Testis (tissue), 2 donors: ENCODE data around the gene HCRTR2.

ENCODE experiments used
- POLR2A ChIP-seq: fragments of 450-650 bp; IDR thresholded peaks from one replicate; pipeline ENCODE4 v1.6.1; 2017; ENCODE audit warnings: antibody characterized with exemption, mild to moderate bottlenecking, moderate library complexity
- TF ChIP-seq, protein P1 (sequence below), 3 experiments: fragments of 450-650 bp in 2 of 3; fragments of 200-600 bp in 1 of 3; sonication (generic) in 1 of 3; IDR thresholded peaks; one replicate each; pipeline ENCODE4 v1.5.1; 2016 to 2019; ENCODE audit warnings: antibody characterized with exemption in 3 of 3, mild to moderate bottlenecking in 2 of 3, moderate library complexity in 1 of 3

DNA sequence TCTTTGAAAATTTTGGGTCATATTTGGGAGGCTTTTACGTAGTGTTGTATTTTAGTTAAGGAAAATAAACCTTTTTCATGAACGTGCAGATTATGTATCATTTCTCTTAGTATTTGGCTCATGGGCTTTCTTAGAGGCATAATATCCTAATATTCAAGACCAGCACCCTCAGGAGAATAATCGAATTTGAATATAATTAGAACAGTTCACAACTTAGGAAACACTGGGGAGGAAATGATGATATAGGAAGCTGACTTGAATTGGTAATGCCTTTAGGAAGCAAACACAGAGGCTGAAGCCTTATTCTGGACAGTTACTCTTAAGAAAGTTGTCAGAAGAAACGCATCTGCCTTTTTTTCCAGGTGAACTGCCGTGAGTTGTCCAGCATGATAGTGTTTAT is 152.9 kb downstream of the HCRTR2 start, which contains the start of gene GFRAL:
- TF ChIP-seq, protein P1, sequence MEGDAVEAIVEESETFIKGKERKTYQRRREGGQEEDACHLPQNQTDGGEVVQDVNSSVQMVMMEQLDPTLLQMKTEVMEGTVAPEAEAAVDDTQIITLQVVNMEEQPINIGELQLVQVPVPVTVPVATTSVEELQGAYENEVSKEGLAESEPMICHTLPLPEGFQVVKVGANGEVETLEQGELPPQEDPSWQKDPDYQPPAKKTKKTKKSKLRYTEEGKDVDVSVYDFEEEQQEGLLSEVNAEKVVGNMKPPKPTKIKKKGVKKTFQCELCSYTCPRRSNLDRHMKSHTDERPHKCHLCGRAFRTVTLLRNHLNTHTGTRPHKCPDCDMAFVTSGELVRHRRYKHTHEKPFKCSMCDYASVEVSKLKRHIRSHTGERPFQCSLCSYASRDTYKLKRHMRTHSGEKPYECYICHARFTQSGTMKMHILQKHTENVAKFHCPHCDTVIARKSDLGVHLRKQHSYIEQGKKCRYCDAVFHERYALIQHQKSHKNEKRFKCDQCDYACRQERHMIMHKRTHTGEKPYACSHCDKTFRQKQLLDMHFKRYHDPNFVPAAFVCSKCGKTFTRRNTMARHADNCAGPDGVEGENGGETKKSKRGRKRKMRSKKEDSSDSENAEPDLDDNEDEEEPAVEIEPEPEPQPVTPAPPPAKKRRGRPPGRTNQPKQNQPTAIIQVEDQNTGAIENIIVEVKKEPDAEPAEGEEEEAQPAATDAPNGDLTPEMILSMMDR (IDR thresholded peaks at IDR 0.05), result no peak
- TF ChIP-seq POLR2A, result no peak
